GM23338 (cell line): Measurements from ENCODE around the gene BCAS1. TPM values are rescaled to one million over a fixed set of nuclear protein-coding genes. Genes with fewer than 3 reads are reported as not detected.

Experiments used
- ATAC-seq: fragments of 200-7000 bp; cut with Tn5 transposase; 3 replicates; pipeline ENCODE4 v1.9.1; 2020
- DNase-seq: peaks from one replicate; pipeline ENCODE4 v3.0.0-alpha.2; 2015; ENCODE audit warnings: low spot score
- H2AFZ ChIP-seq: fragments of 200-600 bp; sonication (generic); 2 replicates; pipeline ENCODE4 v1.8.0; 2016; ENCODE audit warnings: antibody characterized with exemption, mild to moderate bottlenecking, moderate library complexity
- H3F3A ChIP-seq: fragments of 200-600 bp; sonication (generic); replicated peaks from 2 replicates; pipeline ENCODE4 v1.8.0; 2017; ENCODE audit warnings: antibody characterized with exemption, mixed run types, low read depth
- H3K27ac ChIP-seq: fragments of 200-600 bp; sonication (generic); 2 replicates; pipeline ENCODE4 v1.6.1; 2016; ENCODE audit warnings: low read depth
- H3K27me3 ChIP-seq: fragments of 200-600 bp; sonication (generic); 2 replicates; pipeline ENCODE4 v1.8.0; 2016; ENCODE audit warnings: mild to moderate bottlenecking, mixed run types, moderate library complexity; ENCODE audit not compliant: insufficient read depth
- H3K36me3 ChIP-seq: fragments of 200-600 bp; sonication (generic); 2 replicates; pipeline ENCODE4 v1.8.0; 2016; ENCODE audit warnings: mild to moderate bottlenecking; ENCODE audit not compliant: insufficient read depth
- H3K4me1 ChIP-seq: fragments of 200-600 bp; sonication (generic); 2 replicates; pipeline ENCODE4 v1.8.0; 2016; ENCODE audit warnings: mild to moderate bottlenecking, moderate library complexity; ENCODE audit not compliant: insufficient read depth
- H3K4me2 ChIP-seq: fragments of 200-600 bp; sonication (generic); 2 replicates; pipeline ENCODE4 v1.7.1; 2017; ENCODE audit warnings: mixed run types
- H3K4me3 ChIP-seq: fragments of 200-600 bp; sonication (generic); 2 replicates; pipeline ENCODE4 v1.6.1; 2016; ENCODE audit warnings: mixed run types
- H3K79me2 ChIP-seq: fragments of 200-600 bp; sonication (generic); replicated peaks from 2 replicates; pipeline ENCODE4 v1.8.0; 2017; ENCODE audit warnings: mild to moderate bottlenecking; ENCODE audit not compliant: insufficient read depth
- H3K9me2 ChIP-seq: fragments of 200-600 bp; sonication (generic); 2 replicates; pipeline ENCODE4 v1.8.0; 2017; ENCODE audit not compliant: insufficient read depth
- H4K20me1 ChIP-seq: fragments of 200-600 bp; sonication (generic); replicated peaks from 2 replicates; pipeline ENCODE4 v1.8.0; 2017; ENCODE audit warnings: mild to moderate bottlenecking; ENCODE audit not compliant: insufficient read depth
- H3K27ac Mint-ChIP-seq: 2 replicates; pipeline ENCODE4 v1.8.0; 2020; ENCODE audit warnings: inconsistent platforms, mild to moderate bottlenecking, moderate library complexity, mixed read lengths
- H3K27me3 Mint-ChIP-seq: 3 replicates; pipeline ENCODE4 v1.8.0; 2022; ENCODE audit warnings: low read depth, mild to moderate bottlenecking, moderate library complexity, mixed read lengths, inconsistent platforms; ENCODE audit not compliant: insufficient read depth, poor library complexity
- H3K36me3 Mint-ChIP-seq: 3 replicates; pipeline ENCODE4 v1.8.0; 2021; ENCODE audit warnings: low read depth, mild to moderate bottlenecking, inconsistent platforms, moderate library complexity, mixed read lengths
- H3K4me1 Mint-ChIP-seq: 3 replicates; pipeline ENCODE4 v1.8.0; 2020; ENCODE audit warnings: mild to moderate bottlenecking, inconsistent platforms, mixed read lengths
- H3K4me3 Mint-ChIP-seq: 3 replicates; pipeline ENCODE4 v1.8.0; 2021; ENCODE audit warnings: moderate library complexity, mild to moderate bottlenecking, inconsistent platforms, mixed read lengths
- H3K9me3 Mint-ChIP-seq: 3 replicates; pipeline ENCODE4 v1.8.0; 2020; ENCODE audit warnings: moderate library complexity, mild to moderate bottlenecking, inconsistent platforms, mixed read lengths
- CREB1 ChIP-seq: fragments of 250-450 bp; sonication (Bioruptor Pico); IDR thresholded peaks from 2 replicates; pipeline ENCODE4 v1.5.0; 2020; ENCODE audit warnings: low read depth, mild to moderate bottlenecking, moderate library complexity
- EZH2phosphoT487 ChIP-seq: fragments of 200-600 bp; sonication (generic); IDR thresholded peaks from one replicate; pipeline ENCODE4 v1.8.1; 2018; ENCODE audit warnings: antibody characterized with exemption; ENCODE audit not compliant: unreplicated experiment
- JUNB ChIP-seq: IDR thresholded peaks from one replicate; pipeline ENCODE4 v1.6.1; 2016; ENCODE audit warnings: antibody characterized with exemption; ENCODE audit not compliant: unreplicated experiment
- NANOG ChIP-seq: IDR thresholded peaks from 2 replicates; pipeline ENCODE4 v1.6.1; 2016; ENCODE audit warnings: antibody characterized with exemption, borderline replicate concordance
- POLR2AphosphoS5 ChIP-seq: IDR thresholded peaks from 2 replicates; pipeline ENCODE4 v1.6.1; 2016; ENCODE audit warnings: antibody characterized with exemption, low read depth
- STAT1 ChIP-seq: IDR thresholded peaks from one replicate; pipeline ENCODE4 v1.6.1; 2016; ENCODE audit warnings: antibody characterized with exemption; ENCODE audit not compliant: unreplicated experiment
- ZNF114 ChIP-seq: fragments of 250-450 bp; sonication (Bioruptor Pico); IDR thresholded peaks from 2 replicates; pipeline ENCODE4 v1.5.0; 2020; ENCODE audit warnings: mild to moderate bottlenecking, moderate library complexity
- ZNF331 ChIP-seq: fragments of 250-450 bp; sonication (Bioruptor Pico); IDR thresholded peaks from 2 replicates; pipeline ENCODE4 v1.5.0; 2020; ENCODE audit warnings: low read depth, mild to moderate bottlenecking, moderate library complexity
- polyA plus RNA-seq: library from polyadenylated mRNA; unstranded; fragments of >200 nt; fragmentation: Nextera tagmentation; extraction: Ambion mirVana; gene quantifications from 2 replicates; pipeline ENCODE4 v1.2.1, GENCODE V29; 2016
- total RNA-seq: library from RNA; depleted of rRNA; stranded (reverse); fragments of >200 nt; shearing (Covaris generic); gene quantifications from 2 replicates; pipeline ENCODE4 v1.2.3, GENCODE V29; 2014
- TF ChIP-seq, protein P1 (sequence below): fragments of 250-450 bp; sonication (Bioruptor Pico); IDR thresholded peaks from 2 replicates; pipeline ENCODE4 v1.5.0; 2020; ENCODE audit warnings: mild to moderate bottlenecking, moderate library complexity
- TF ChIP-seq, protein P2 (sequence below): IDR thresholded peaks from 2 replicates; pipeline ENCODE4 v1.6.1; 2016; ENCODE audit warnings: antibody characterized with exemption
- TF ChIP-seq, protein P3 (sequence below): IDR thresholded peaks from one replicate; pipeline ENCODE4 v1.6.1; 2018; ENCODE audit warnings: antibody characterized with exemption; ENCODE audit not compliant: unreplicated experiment

The BCAS1 gene
- total and polyA plus RNA-seq, 2 experiments from 2014 or later = 0.17 to 0.19 TPM

DNA sequence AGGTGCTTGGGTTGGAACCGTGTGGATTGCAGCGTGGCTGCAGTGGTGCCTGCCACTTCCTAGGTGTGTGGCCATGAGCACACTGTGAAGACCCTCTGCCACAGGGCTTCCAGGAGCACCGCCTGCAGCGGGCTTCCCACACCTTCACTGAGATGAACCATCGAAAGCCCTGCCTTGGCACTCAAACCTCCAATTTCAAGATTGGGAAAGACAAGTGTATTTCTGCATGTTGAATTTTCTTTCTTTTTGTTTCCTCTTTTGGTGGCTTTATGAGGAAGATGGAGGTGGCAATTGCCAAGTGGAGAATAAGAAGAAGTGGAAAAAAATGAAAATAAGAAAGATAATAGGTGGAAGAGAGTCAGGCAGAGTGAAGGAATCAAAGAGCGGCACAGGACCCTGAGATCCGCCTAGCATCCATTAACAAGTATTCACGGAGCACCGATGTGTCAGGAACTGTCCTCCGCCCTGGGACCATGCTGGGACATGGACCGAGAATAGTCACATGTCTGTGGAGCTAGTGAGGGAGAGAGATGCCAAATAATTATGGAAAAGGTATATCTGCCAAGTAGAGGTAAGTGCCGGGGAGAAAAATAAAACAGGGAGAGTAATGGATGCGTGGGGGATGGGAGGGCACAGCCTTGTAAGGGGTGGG lies 159.9 kb downstream of the BCAS1 start (continued):
- TF ChIP-seq, protein P1, sequence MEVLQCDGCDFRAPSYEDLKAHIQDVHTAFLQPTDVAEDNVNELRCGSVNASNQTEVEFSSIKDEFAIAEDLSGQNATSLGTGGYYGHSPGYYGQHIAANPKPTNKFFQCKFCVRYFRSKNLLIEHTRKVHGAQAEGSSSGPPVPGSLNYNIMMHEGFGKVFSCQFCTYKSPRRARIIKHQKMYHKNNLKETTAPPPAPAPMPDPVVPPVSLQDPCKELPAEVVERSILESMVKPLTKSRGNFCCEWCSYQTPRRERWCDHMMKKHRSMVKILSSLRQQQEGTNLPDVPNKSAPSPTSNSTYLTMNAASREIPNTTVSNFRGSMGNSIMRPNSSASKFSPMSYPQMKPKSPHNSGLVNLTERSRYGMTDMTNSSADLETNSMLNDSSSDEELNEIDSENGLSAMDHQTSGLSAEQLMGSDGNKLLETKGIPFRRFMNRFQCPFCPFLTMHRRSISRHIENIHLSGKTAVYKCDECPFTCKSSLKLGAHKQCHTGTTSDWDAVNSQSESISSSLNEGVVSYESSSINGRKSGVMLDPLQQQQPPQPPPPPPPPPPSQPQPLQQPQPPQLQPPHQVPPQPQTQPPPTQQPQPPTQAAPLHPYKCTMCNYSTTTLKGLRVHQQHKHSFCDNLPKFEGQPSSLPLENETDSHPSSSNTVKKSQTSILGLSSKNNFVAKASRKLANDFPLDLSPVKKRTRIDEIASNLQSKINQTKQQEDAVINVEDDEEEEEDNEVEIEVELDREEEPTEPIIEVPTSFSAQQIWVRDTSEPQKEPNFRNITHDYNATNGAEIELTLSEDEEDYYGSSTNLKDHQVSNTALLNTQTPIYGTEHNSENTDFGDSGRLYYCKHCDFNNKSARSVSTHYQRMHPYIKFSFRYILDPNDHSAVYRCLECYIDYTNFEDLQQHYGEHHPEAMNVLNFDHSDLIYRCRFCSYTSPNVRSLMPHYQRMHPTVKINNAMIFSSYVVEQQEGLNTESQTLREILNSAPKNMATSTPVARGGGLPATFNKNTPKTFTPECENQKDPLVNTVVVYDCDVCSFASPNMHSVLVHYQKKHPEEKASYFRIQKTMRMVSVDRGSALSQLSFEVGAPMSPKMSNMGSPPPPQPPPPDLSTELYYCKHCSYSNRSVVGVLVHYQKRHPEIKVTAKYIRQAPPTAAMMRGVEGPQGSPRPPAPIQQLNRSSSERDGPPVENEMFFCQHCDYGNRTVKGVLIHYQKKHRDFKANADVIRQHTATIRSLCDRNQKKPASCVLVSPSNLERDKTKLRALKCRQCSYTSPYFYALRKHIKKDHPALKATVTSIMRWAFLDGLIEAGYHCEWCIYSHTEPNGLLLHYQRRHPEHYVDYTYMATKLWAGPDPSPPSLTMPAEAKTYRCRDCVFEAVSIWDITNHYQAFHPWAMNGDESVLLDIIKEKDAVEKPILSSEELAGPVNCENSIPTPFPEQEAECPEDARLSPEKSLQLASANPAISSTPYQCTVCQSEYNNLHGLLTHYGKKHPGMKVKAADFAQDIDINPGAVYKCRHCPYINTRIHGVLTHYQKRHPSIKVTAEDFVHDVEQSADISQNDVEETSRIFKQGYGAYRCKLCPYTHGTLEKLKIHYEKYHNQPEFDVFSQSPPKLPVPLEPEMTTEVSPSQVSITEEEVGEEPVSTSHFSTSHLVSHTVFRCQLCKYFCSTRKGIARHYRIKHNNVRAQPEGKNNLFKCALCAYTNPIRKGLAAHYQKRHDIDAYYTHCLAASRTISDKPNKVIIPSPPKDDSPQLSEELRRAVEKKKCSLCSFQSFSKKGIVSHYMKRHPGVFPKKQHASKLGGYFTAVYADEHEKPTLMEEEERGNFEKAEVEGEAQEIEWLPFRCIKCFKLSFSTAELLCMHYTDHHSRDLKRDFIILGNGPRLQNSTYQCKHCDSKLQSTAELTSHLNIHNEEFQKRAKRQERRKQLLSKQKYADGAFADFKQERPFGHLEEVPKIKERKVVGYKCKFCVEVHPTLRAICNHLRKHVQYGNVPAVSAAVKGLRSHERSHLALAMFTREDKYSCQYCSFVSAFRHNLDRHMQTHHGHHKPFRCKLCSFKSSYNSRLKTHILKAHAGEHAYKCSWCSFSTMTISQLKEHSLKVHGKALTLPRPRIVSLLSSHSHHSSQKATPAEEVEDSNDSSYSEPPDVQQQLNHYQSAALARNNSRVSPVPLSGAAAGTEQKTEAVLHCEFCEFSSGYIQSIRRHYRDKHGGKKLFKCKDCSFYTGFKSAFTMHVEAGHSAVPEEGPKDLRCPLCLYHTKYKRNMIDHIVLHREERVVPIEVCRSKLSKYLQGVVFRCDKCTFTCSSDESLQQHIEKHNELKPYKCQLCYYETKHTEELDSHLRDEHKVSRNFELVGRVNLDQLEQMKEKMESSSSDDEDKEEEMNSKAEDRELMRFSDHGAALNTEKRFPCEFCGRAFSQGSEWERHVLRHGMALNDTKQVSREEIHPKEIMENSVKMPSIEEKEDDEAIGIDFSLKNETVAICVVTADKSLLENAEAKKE (CRISPR knock-in tag) = no peak
- no peak for TF ChIP-seq NANOG
- no peak for TF ChIP-seq EZH2phosphoT487
- no peak for TF ChIP-seq ZNF114 (CRISPR knock-in tag)
- TF ChIP-seq JUNB = no peak

DNA sequence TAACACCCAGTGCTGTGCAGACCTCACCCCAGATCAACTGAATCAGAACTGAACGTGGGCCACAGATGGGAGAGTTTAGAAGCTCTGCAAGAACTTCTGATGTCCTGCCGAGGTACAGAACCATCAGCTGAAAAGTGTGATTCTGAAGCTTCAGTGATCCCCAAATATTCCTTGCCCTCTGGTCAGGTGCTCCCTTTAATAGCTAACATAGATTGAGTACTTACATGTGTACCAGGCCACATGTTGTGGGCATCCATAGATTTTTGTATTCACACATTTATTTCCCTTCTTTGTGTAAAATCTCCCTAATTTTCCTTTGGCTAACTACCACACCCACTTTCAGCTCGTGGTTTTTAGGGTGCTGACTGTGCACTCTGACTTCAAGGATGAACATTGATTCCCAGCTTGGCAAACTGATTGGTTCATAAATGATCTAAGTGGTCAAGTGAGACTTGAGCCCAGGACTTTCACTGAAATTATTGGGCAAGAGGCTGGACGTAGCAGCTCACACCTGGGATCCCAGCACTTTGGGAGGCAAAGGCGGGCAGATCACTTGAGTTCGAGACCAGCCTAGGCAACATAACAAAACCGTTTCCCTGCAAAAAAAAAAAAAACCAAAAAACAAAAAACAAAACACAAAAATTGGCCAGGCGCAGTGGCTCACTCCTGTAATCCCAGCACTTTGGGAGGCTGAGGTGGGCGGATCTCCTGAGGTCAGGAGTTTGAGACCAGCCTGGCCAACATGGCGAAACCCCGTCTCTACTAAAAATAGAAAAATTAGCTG lies 162.2 kb downstream of the BCAS1 start:
- H4K20me1 ChIP-seq = no peaks in the 10 kb centered on the region
- H3K4me1 ChIP-seq = peaks cover 10% of the 10 kb centered on the region; the same call in 1 of the 2 replicates
- no peaks in the 10 kb centered on the region; the same call in 1 of the 2 replicates for H3F3A ChIP-seq
- H3K9me3 Mint-ChIP-seq = peaks cover 12% of the 10 kb centered on the region
- H3K4me3 ChIP-seq = no peak overlapping the region
- no peaks in the 10 kb centered on the region for H3K79me2 ChIP-seq
- peaks cover 7% of the 10 kb centered on the region for H3K27me3 Mint-ChIP-seq
- H3K36me3 Mint-ChIP-seq = peaks cover 10% of the 10 kb centered on the region
- peaks cover 4% of the 10 kb centered on the region; the same call in 2 of the 3 replicates for H3K4me1 Mint-ChIP-seq
- H3K27ac ChIP-seq = no peak overlapping the region
- peak overlapping the region; percentile 59; the same call in 1 of the 2 replicates for H2AFZ ChIP-seq
- ATAC-seq (no peak), DNase-seq (no peak)
- H3K4me3 Mint-ChIP-seq = no peak overlapping the region
- H3K4me2 ChIP-seq = no peak overlapping the region
- no peaks in the 10 kb centered on the region for H3K36me3 ChIP-seq
- H3K27ac Mint-ChIP-seq = no peak overlapping the region
- H3K27me3 ChIP-seq = no peaks in the 10 kb centered on the region
- TF ChIP-seq POLR2AphosphoS5 = no peak
- TF ChIP-seq EZH2phosphoT487 = no peak
- TF ChIP-seq STAT1 = no peak
- TF ChIP-seq JUNB = no peak
- no peak for TF ChIP-seq NANOG
- TF ChIP-seq, protein P2, sequence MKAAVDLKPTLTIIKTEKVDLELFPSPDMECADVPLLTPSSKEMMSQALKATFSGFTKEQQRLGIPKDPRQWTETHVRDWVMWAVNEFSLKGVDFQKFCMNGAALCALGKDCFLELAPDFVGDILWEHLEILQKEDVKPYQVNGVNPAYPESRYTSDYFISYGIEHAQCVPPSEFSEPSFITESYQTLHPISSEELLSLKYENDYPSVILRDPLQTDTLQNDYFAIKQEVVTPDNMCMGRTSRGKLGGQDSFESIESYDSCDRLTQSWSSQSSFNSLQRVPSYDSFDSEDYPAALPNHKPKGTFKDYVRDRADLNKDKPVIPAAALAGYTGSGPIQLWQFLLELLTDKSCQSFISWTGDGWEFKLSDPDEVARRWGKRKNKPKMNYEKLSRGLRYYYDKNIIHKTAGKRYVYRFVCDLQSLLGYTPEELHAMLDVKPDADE = no peak
- no peak for TF ChIP-seq ZNF331 (CRISPR knock-in tag)
- TF ChIP-seq, protein P3, sequence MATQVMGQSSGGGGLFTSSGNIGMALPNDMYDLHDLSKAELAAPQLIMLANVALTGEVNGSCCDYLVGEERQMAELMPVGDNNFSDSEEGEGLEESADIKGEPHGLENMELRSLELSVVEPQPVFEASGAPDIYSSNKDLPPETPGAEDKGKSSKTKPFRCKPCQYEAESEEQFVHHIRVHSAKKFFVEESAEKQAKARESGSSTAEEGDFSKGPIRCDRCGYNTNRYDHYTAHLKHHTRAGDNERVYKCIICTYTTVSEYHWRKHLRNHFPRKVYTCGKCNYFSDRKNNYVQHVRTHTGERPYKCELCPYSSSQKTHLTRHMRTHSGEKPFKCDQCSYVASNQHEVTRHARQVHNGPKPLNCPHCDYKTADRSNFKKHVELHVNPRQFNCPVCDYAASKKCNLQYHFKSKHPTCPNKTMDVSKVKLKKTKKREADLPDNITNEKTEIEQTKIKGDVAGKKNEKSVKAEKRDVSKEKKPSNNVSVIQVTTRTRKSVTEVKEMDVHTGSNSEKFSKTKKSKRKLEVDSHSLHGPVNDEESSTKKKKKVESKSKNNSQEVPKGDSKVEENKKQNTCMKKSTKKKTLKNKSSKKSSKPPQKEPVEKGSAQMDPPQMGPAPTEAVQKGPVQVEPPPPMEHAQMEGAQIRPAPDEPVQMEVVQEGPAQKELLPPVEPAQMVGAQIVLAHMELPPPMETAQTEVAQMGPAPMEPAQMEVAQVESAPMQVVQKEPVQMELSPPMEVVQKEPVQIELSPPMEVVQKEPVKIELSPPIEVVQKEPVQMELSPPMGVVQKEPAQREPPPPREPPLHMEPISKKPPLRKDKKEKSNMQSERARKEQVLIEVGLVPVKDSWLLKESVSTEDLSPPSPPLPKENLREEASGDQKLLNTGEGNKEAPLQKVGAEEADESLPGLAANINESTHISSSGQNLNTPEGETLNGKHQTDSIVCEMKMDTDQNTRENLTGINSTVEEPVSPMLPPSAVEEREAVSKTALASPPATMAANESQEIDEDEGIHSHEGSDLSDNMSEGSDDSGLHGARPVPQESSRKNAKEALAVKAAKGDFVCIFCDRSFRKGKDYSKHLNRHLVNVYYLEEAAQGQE = no peak
- TF ChIP-seq CREB1 (CRISPR knock-in tag) = no peak
- H3K9me2 ChIP-seq = no peaks in the 10 kb centered on the region
